GM12878 (cell line): ENCODE measurements around the gene ZNF839. TPM values are rescaled to one million over a fixed set of nuclear protein-coding genes. Genes with fewer than 3 reads are reported as not detected.

Experiments
- ATAC-seq: fragments of 200-7000 bp; cut with Tn5 transposase; 3 replicates; pipeline ENCODE4 v1.9.1; 2020; ENCODE audit warnings: mild to moderate bottlenecking, moderate library complexity
- BruUV-seq: library from RNA; stranded (reverse); fragments of 400-500 nt; replicated peaks from 2 replicates; lab custom pipeline; 2021; lab: Mats Ljungman, UMichigan
- CTCF ChIA-PET: fragments of 300-600 bp; sonication (Branson Sonifier 250); formaldehyde crosslinking; extraction: SDS; loops from one replicate; lab custom pipeline; 2021; ENCODE audit warnings: inconsistent platforms; lab: Yijun Ruan, JAX
- POLR2A ChIA-PET: fragments of 350-600 bp; formaldehyde crosslinking; extraction: SDS; loops from one replicate; lab custom pipeline; 2021; ENCODE audit warnings: inconsistent platforms; lab: Charles Lee
- RAD21 ChIA-PET: fragments of 300-600 bp; sonication (Branson Sonifier 250); formaldehyde crosslinking; loops from one replicate; lab custom pipeline; 2023; ENCODE audit warnings: antibody characterized with exemption; ENCODE audit not compliant: unreplicated experiment; lab: Charles Lee
- SMC1A ChIA-PET: fragments of 300-600 bp; sonication (Branson Sonifier 250); formaldehyde crosslinking; loops from one replicate; lab custom pipeline; 2023; ENCODE audit not compliant: unreplicated experiment, uncharacterized antibody; lab: Charles Lee
- DNase-seq: peaks from one replicate; pipeline ENCODE4 v3.0.0-alpha.2; 2011; ENCODE audit warnings: low read depth, low spot score
- FAIRE-seq: peaks from 3 replicates; lab custom pipeline; 2011; peaks lifted over from hg19 to GRCh38; lab: Jason Lieb, UNC
- H2AFZ ChIP-seq: 2 replicates; pipeline ENCODE4 v1.6.0; 2011; ENCODE audit warnings: low read depth, low read length, control low read depth; ENCODE audit not compliant: control insufficient read depth
- H3K27ac ChIP-seq: 2 replicates; pipeline ENCODE4 v1.5.1; 2011; ENCODE audit warnings: control low read depth; ENCODE audit not compliant: control insufficient read depth, insufficient read depth
- H3K27me3 ChIP-seq, 2 experiments: replicated peaks in 1 of 2; 2 replicates each; pipeline versions ENCODE4 v1.6.0 to v1.6.1; 2011; ENCODE audit warnings: low read length in 1 of 2; ENCODE audit not compliant: control insufficient read depth in 2 of 2, insufficient read depth in 2 of 2
- H3K36me3 ChIP-seq, 2 experiments: 2 replicates each; pipeline ENCODE4 v1.5.1; 2011; ENCODE audit warnings: low read length in 1 of 2; ENCODE audit not compliant: control insufficient read depth in 2 of 2, insufficient read depth in 2 of 2
- H3K4me1 ChIP-seq: 2 replicates; pipeline ENCODE4 v1.6.1; 2011; ENCODE audit warnings: mild to moderate bottlenecking, low read length, moderate library complexity, mixed read lengths; ENCODE audit not compliant: control insufficient read depth, insufficient read depth
- H3K4me2 ChIP-seq: 2 replicates; pipeline ENCODE4 v1.6.0; 2011; ENCODE audit warnings: control low read depth; ENCODE audit not compliant: control insufficient read depth, insufficient read depth
- H3K4me3 ChIP-seq: fragments of 200-600 bp; sonication (generic); 2 replicates; pipeline ENCODE4 v1.5.1; 2016
- H3K79me2 ChIP-seq: 2 replicates; pipeline ENCODE4 v1.6.0; 2011; ENCODE audit warnings: low read length; ENCODE audit not compliant: control insufficient read depth, insufficient read depth
- H3K9ac ChIP-seq: 2 replicates; pipeline ENCODE4 v1.8.0; 2011; ENCODE audit warnings: low read length, control low read depth, mixed read lengths; ENCODE audit not compliant: control insufficient read depth, insufficient read depth
- H3K9me3 ChIP-seq: replicated peaks from 3 replicates; pipeline ENCODE4 v1.5.1; 2011; ENCODE audit warnings: mild to moderate bottlenecking, low read length; ENCODE audit not compliant: control insufficient read depth, insufficient read depth
- H4K20me1 ChIP-seq: 2 replicates; pipeline ENCODE4 v1.6.0; 2011; ENCODE audit not compliant: control insufficient read depth, insufficient read depth
- BHLHE40 ChIP-seq, 2 experiments: fragments of 450-650 bp in 1 of 2; IDR thresholded peaks; 2 replicates each; pipeline ENCODE4 v1.6.1; 2011 to 2017; ENCODE audit warnings: low read depth in 2 of 2, borderline replicate concordance in 1 of 2, improper control_type of control experiment in 1 of 2, low read length in 1 of 2, mild to moderate bottlenecking in 1 of 2
- KAT2A ChIP-seq: conservative IDR thresholded peaks from 2 replicates; pipeline ENCODE4 v1.6.1; 2011; ENCODE audit warnings: low read depth, low read length; ENCODE audit not compliant: control insufficient read depth
- MYC ChIP-seq: IDR thresholded peaks from 2 replicates; pipeline ENCODE4 v1.6.1; 2011; ENCODE audit warnings: mild to moderate bottlenecking, low read length, moderate library complexity, inconsistent platforms; ENCODE audit not compliant: insufficient read depth, insufficient replicate concordance, insufficient read length, severe bottlenecking
- PRDM15 ChIP-seq: fragments of 450-650 bp; formaldehyde crosslinking; IDR thresholded peaks from 2 replicates; pipeline ENCODE4 v1.4.0; 2020; ENCODE audit warnings: mild to moderate bottlenecking, moderate library complexity
- RAD51 ChIP-seq: fragments of 450-650 bp; IDR thresholded peaks from 2 replicates; pipeline ENCODE4 v1.6.1; 2016; ENCODE audit warnings: moderate library complexity, mild to moderate bottlenecking, inconsistent platforms
- SP1 ChIP-seq: IDR thresholded peaks from one replicate; pipeline ENCODE4 v1.6.1; 2011; ENCODE audit warnings: low read depth, low read length
- TAF1 ChIP-seq: IDR thresholded peaks from 2 replicates; pipeline ENCODE4 v1.6.1; 2011; ENCODE audit warnings: mild to moderate bottlenecking, low read depth, low read length, borderline replicate concordance
- USF1 ChIP-seq: IDR thresholded peaks from 2 replicates; pipeline ENCODE4 v1.6.1; 2011; ENCODE audit warnings: borderline replicate concordance, low read depth, mild to moderate bottlenecking, moderate library complexity, mixed read lengths, low read length; ENCODE audit not compliant: insufficient read depth; ENCODE audit errors: extremely low read length
- ZNF687 ChIP-seq: fragments of 450-650 bp; IDR thresholded peaks from 2 replicates; pipeline ENCODE4 v1.6.1; 2017; ENCODE audit warnings: mild to moderate bottlenecking, moderate library complexity
- WGBS: methylation state at CpG from one replicate; pipeline ENCODE4 v1.1.6; 2016; ENCODE audit warnings: low lambda C conversion rate; ENCODE audit not compliant: insufficient replicate concordance, insufficient coverage; ENCODE audit errors: missing lambda C conversion rate; 5-methylcytosine and 5-hydroxymethylcytosine counted together
- in situ Hi-C: fragments of 300-500 bp; cut with MboI; formaldehyde crosslinking; loops from 9 replicates; pipeline ENCODE4 v1.14.3; 2018; ENCODE audit warnings: mixed read lengths
- intact Hi-C: fragments of 100-400 bp; cut with micrococcal nuclease; formaldehyde crosslinking; loops from one replicate; pipeline ENCODE4 v1.14.2; 2022; ENCODE audit not compliant: unreplicated experiment
- polyA plus RNA-seq, 11 experiments: library from polyadenylated mRNA; depleted of rRNA in 4 of 11; unstranded in 6 of 11; stranded (reverse) in 5 of 11; fragments of >200 nt; fragmentation: Nextera tagmentation in 4 of 11; fragmentation: Illumina TruSeq in 1 of 11; extraction: Ambion mirVana in 4 of 11; extraction: Trizol in 1 of 11; gene quantifications; 1 replicate in 1 of 11; 2 replicates in 10 of 11; pipeline versions ENCODE4 v1.2.1 to v1.2.3, GENCODE V29; 2011 to 2016; ENCODE audit warnings: inconsistent platforms in 2 of 11, missing spikeins in 2 of 11, low read depth in 1 of 11
- total RNA-seq, 4 experiments: library from RNA; depleted of rRNA in 3 of 4; stranded (reverse); fragments of >200 nt in 3 of 4; fragmentation: Illumina TruSeq in 1 of 4; extraction: Trizol in 1 of 4; gene quantifications; 2 replicates each; pipeline versions ENCODE4 v1.2.1 to v1.2.3, GENCODE V29; 2013 to 2021

Gene ZNF839
- total and polyA plus RNA-seq, 10 of the 15 experiments (the other 5 are each of a cell fraction or from before 2014, with no cell fraction given): 1.4 to 14.4 (median 8.6) TPM

DNA sequence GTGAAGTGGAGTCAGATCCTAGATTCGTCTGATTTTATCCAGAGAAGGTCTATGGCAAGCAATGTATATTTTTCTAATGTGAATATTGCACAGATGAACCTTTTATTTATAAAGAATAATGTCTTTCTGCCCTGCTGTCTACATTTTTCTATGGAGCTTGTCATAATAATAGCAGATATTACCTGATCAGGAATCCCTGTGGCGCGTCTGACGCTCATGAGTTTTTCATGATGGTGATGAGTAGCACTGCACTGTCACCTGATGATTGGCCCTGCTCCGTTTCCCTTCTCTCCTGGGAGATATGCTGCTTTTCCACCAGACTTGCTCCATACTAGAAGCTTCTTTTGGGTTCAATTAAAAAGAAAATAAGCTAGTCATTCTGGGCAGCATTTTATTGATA, 22.7 kb downstream of the ZNF839 start (continued):
- TF ChIP-seq PRDM15 (CRISPR knock-in tag): no peak
- no peak for TF ChIP-seq RAD51

GRCh38 chr14:102344084-102344483, 24.5 kb downstream of the ZNF839 start:
- ChIA-PET RAD21 (no interaction called here), CTCF (interaction anchor here (1.0 kb wide), 1 partner anchor 23 kb away, joined by 3 read pairs; no protein-coding TSS in a partner anchor), SMC1A (no interaction called here), POLR2A (no interaction called here)
- no peaks in the 10 kb centered on the region for H4K20me1 ChIP-seq
- H3K27ac ChIP-seq: no peak overlapping the region
- intact Hi-C loops: no loop called here
- no peak overlapping the region for H3K4me2 ChIP-seq
- no peak for FAIRE-seq
- in situ Hi-C loops: no loop called here
- no peak for ATAC-seq
- no peaks in the 10 kb centered on the region for H3K4me1 ChIP-seq
- no peak overlapping the region for H3K9ac ChIP-seq
- 92% methylated on average over 7 of the region's 7 CpGs for WGBS
- H3K36me3 ChIP-seq: peaks cover 0 to 11% of the 10 kb centered on the region in 2 experiments; a peak in 3 of 4 replicates
- BruUV-seq: no TSS peak
- no peak overlapping the region for H3K4me3 ChIP-seq
- no peak overlapping the region for H2AFZ ChIP-seq
- no peaks in the 10 kb centered on the region for H3K9me3 ChIP-seq
- H3K79me2 ChIP-seq: no peaks in the 10 kb centered on the region
- no peak for DNase-seq
- H3K27me3 ChIP-seq: no peaks in the 10 kb centered on the region
- TF ChIP-seq KAT2A: no peak
- no peak for TF ChIP-seq SP1
- TF ChIP-seq ZNF687: no peak
- no peak for TF ChIP-seq USF1
- no peak for TF ChIP-seq MYC
- TF ChIP-seq TAF1: no peak
- TF ChIP-seq BHLHE40 (IDR thresholded peaks at IDR 0.05; ENCODE audit: borderline replicate concordance in 1 of 2, low read depth in 2 of 2, low read length in 1 of 2): no peak
